SH-SY5Y (cell line): Measurements from ENCODE around the gene TMEM130.

ENCODE experiments used
- GATA2 ChIP-seq: IDR thresholded peaks from 2 replicates; pipeline ENCODE4 v1.6.1; 2011; ENCODE audit warnings: mild to moderate bottlenecking, low read depth, low read length
- GATA3 ChIP-seq: IDR thresholded peaks from 2 replicates; pipeline ENCODE4 v1.6.1; 2011; ENCODE audit warnings: low read depth, mild to moderate bottlenecking, low read length, moderate library complexity

GRCh38 chr7:98869597-98870120, at the start of gene TMEM130:
- TF ChIP-seq GATA2 (no peak), GATA3 (no peak)
